Esophagus muscularis mucosa (tissue), 4 donors: ENCODE measurements around the gene RALGPS2.

ENCODE experiments used
- EP300 ChIP-seq: sonication (generic); formaldehyde crosslinking; IDR thresholded peaks from one replicate; pipeline ENCODE4 v1.6.1; 2017; ENCODE audit warnings: antibody characterized with exemption
- POLR2A ChIP-seq: fragments of 450-650 bp; IDR thresholded peaks from one replicate; pipeline ENCODE4 v1.6.1; 2017; ENCODE audit warnings: antibody characterized with exemption, moderate library complexity, mild to moderate bottlenecking, low read depth
- POLR2AphosphoS5 ChIP-seq, 2 donors: sonication (generic); formaldehyde crosslinking; IDR thresholded peaks; one replicate each; pipeline ENCODE4 v1.6.1; 2017; ENCODE audit warnings: antibody characterized with exemption in 2 of 2
- TF ChIP-seq, protein P1 (sequence below), 3 experiments: fragments of 200-600 bp in 2 of 3; fragments of 450-650 bp in 1 of 3; sonication (generic) in 2 of 3; IDR thresholded peaks; one replicate each; pipeline ENCODE4 v1.5.1; 2017 to 2019; ENCODE audit warnings: antibody characterized with exemption in 3 of 3, mild to moderate bottlenecking in 2 of 3, moderate library complexity in 1 of 3

GRCh38 chr1:178868706-178869105, 143.7 kb downstream of the RALGPS2 start:
- TF ChIP-seq, protein P1, sequence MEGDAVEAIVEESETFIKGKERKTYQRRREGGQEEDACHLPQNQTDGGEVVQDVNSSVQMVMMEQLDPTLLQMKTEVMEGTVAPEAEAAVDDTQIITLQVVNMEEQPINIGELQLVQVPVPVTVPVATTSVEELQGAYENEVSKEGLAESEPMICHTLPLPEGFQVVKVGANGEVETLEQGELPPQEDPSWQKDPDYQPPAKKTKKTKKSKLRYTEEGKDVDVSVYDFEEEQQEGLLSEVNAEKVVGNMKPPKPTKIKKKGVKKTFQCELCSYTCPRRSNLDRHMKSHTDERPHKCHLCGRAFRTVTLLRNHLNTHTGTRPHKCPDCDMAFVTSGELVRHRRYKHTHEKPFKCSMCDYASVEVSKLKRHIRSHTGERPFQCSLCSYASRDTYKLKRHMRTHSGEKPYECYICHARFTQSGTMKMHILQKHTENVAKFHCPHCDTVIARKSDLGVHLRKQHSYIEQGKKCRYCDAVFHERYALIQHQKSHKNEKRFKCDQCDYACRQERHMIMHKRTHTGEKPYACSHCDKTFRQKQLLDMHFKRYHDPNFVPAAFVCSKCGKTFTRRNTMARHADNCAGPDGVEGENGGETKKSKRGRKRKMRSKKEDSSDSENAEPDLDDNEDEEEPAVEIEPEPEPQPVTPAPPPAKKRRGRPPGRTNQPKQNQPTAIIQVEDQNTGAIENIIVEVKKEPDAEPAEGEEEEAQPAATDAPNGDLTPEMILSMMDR (IDR thresholded peaks at IDR 0.05) = no peak
- TF ChIP-seq EP300 (no peak), POLR2A (no peak), POLR2AphosphoS5 (IDR thresholded peaks at IDR 0.05) (no peak)
